Stomach (tissue), 4 donors: Measurements from ENCODE around the gene PRUNE1.

Experiments used
- CTCF ChIP-seq, 7 experiments: fragments of 450-650 bp in 4 of 7; fragments of 200-600 bp in 3 of 7; sonication (generic) in 3 of 7; IDR thresholded peaks; one replicate each; pipeline ENCODE4 v1.5.1; 2016 to 2019; ENCODE audit warnings: antibody characterized with exemption in 7 of 7, control low read depth in 2 of 7, mild to moderate bottlenecking in 1 of 7
- POLR2AphosphoS5 ChIP-seq, 3 donors: sonication (generic); formaldehyde crosslinking; IDR thresholded peaks; one replicate each; pipeline ENCODE4 v1.6.1; 2016; ENCODE audit warnings: antibody characterized with exemption in 3 of 3

- no peak for TF ChIP-seq CTCF (IDR thresholded peaks at IDR 0.05)
- TF ChIP-seq POLR2AphosphoS5 (IDR thresholded peaks at IDR 0.05), result no peak
These were observed 2.1 kb downstream of the PRUNE1 start for GRCh38 chr1:151010346-151010726.
